ENCODE results near the gene GP9. TPM values are rescaled to one million over a fixed set of nuclear protein-coding genes. Genes with fewer than 3 reads are reported as not detected.

The GP9 gene
- total and polyA plus RNA-seq, 3 donors from 2014 or later = 1.4 to 2.1 (median 1.7) TPM

- 60 to 67% methylated on average over 8 of the region's 8 CpGs for WGBS, 2 donors
These were observed 9.7 kb downstream of the GP9 start for GRCh38 chr3:129070086-129070885.

DNA sequence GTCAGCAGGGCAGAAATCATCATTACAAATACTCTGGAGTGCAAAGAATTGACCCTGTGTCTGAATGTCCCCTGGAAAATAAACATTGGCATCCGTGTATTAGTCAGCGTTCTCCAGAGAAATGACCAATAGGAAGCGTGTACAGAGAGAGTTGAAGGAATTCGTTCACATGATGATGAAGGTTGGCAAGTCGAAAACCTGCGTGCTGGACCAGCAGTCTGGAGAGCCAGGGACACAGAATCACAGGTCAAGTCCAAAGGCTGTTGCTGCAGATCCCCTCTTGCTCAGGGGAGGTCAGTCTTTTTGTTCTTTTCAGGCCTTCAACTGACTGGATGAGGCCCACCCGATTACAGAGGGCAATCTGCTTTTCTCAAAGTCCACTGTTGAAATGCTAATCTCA is 16.6 kb downstream of the GP9 start:
- H3K4me1 ChIP-seq = no peaks in the 10 kb centered on the region
- intact Hi-C loops (cut with DNase I; ENCODE audit: low total_unique reads) = no loop called here
- H3K27ac ChIP-seq = no peak overlapping the region
- 64 to 74% methylated on average over 7 of the region's 7 CpGs for WGBS, 2 donors
- no peak overlapping the region for H3K4me3 ChIP-seq
- TF ChIP-seq, protein P1, sequence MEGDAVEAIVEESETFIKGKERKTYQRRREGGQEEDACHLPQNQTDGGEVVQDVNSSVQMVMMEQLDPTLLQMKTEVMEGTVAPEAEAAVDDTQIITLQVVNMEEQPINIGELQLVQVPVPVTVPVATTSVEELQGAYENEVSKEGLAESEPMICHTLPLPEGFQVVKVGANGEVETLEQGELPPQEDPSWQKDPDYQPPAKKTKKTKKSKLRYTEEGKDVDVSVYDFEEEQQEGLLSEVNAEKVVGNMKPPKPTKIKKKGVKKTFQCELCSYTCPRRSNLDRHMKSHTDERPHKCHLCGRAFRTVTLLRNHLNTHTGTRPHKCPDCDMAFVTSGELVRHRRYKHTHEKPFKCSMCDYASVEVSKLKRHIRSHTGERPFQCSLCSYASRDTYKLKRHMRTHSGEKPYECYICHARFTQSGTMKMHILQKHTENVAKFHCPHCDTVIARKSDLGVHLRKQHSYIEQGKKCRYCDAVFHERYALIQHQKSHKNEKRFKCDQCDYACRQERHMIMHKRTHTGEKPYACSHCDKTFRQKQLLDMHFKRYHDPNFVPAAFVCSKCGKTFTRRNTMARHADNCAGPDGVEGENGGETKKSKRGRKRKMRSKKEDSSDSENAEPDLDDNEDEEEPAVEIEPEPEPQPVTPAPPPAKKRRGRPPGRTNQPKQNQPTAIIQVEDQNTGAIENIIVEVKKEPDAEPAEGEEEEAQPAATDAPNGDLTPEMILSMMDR (IDR thresholded peaks at IDR 0.05) = no peak
- no peak for TF ChIP-seq POLR2A (IDR thresholded peaks at IDR 0.05)
- H3K36me3 ChIP-seq (ENCODE audit: low read depth, missing control alignments) = no peaks in the 10 kb centered on the region
- no peak for DNase-seq
- H3K27me3 ChIP-seq = no peaks in the 10 kb centered on the region
- no peaks in the 10 kb centered on the region for H3K9me3 ChIP-seq

More at GRCh38 chr3:129070086-129070885, 9.7 kb downstream of the GP9 start:
- no peaks in the 10 kb centered on the region for H3K27me3 ChIP-seq
- H3K36me3 ChIP-seq (ENCODE audit: low read depth, missing control alignments) = no peaks in the 10 kb centered on the region
- no peak for DNase-seq
- H3K4me3 ChIP-seq = no peak overlapping the region
- TF ChIP-seq POLR2A (IDR thresholded peaks at IDR 0.05) = no peak
- H3K27ac ChIP-seq = peak overlapping the region in 1 of 2 donors; percentile 25
- H3K4me1 ChIP-seq = peaks cover 18% of the 10 kb centered on the region
- intact Hi-C loops (cut with DNase I; ENCODE audit: low total_unique reads) = no loop called here
- no peaks in the 10 kb centered on the region for H3K9me3 ChIP-seq

GRCh38 chr3:129078510-129078909 is 17.9 kb downstream of the GP9 start:
- intact Hi-C loops (cut with DNase I; ENCODE audit: low total_unique reads) = no loop called here
- no peak overlapping the region for H3K27ac ChIP-seq
- WGBS, 2 donors = 80 to 84% methylated on average over 8 of the region's 8 CpGs

DNA sequence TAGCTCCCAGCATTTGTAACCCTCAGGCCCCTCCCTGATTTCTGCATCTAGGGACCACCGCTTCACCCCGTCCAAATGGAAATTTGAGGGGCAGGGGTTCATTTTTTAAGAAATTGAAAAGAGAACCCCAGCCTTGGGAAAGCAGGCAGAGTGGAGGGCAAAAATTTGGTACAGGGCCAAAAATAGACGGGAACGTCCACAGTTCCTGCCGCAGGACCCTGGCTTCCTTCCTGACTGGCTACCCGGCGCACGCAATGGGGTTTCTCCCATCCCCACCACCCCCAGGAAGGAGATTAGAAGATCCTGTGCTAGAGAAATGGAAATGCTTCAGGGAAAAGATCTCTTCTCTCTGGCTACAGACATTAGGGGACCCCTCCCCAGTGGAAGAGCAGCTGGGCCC is 20.9 kb downstream of the GP9 start:
- Histone ChIP-seq H3K27ac (no peak overlapping the region), H3K9me3 (no peaks in the 10 kb centered on the region), H3K27me3 (no peaks in the 10 kb centered on the region), H3K36me3 (ENCODE audit: low read depth, missing control alignments) (no peaks in the 10 kb centered on the region), H3K4me3 (no peak overlapping the region), H3K4me1 (no peaks in the 10 kb centered on the region)
- WGBS, 2 donors = 75 to 82% methylated on average over 8 of the region's 8 CpGs
- intact Hi-C loops (cut with DNase I; ENCODE audit: low total_unique reads) = no loop called here
- no peak for TF ChIP-seq POLR2A (IDR thresholded peaks at IDR 0.05)
- TF ChIP-seq, protein P1 (IDR thresholded peaks at IDR 0.05) = no peak
- no peak for DNase-seq

More at GRCh38 chr3:129078510-129078909, 17.9 kb downstream of the GP9 start:
- Histone ChIP-seq H3K27me3 (no peaks in the 10 kb centered on the region), H3K4me1 (no peaks in the 10 kb centered on the region), H3K36me3 (ENCODE audit: low read depth, missing control alignments) (no peaks in the 10 kb centered on the region), H3K4me3 (no peak overlapping the region), H3K9me3 (no peaks in the 10 kb centered on the region)
- TF ChIP-seq, protein P1 (IDR thresholded peaks at IDR 0.05) = no peak
- no peak for TF ChIP-seq POLR2A (IDR thresholded peaks at IDR 0.05)
- DNase-seq = no peak

GRCh38 chr3:129082026-129082425 is 21.4 kb downstream of the GP9 start:
- Histone ChIP-seq H3K27ac (no peak overlapping the region), H3K9me3 (no peaks in the 10 kb centered on the region), H3K4me1 (peaks cover 2% of the 10 kb centered on the region), H3K4me3 (no peak overlapping the region), H3K27me3 (no peaks in the 10 kb centered on the region), H3K36me3 (ENCODE audit: low read depth, missing control alignments) (no peaks in the 10 kb centered on the region)
- DNase-seq = no peak
- intact Hi-C loops (cut with DNase I; ENCODE audit: low total_unique reads) = no loop called here
- WGBS, 2 donors = 84 to 85% methylated on average over 9 of the region's 9 CpGs
- TF ChIP-seq, protein P1 (IDR thresholded peaks at IDR 0.05) = no peak

Measured in testis (tissue), 3 donors.